ENCODE measurements around the gene ATP6V0A1.
"Not testable (repeated sequence)": the region's sequence is repeated elsewhere in the genome, so short reads cannot be mapped to it uniquely, and the experiment has no call there.

Gene ATP6V0A1

GRCh38 chr17:42543190-42544079 lies 84.8 kb downstream of the ATP6V0A1 start:
- DNase-seq, result no peak

GRCh38 chr17:42544874-42545283 lies 86.2 kb downstream of the ATP6V0A1 start:
- DNase-seq, result no peak

DNA sequence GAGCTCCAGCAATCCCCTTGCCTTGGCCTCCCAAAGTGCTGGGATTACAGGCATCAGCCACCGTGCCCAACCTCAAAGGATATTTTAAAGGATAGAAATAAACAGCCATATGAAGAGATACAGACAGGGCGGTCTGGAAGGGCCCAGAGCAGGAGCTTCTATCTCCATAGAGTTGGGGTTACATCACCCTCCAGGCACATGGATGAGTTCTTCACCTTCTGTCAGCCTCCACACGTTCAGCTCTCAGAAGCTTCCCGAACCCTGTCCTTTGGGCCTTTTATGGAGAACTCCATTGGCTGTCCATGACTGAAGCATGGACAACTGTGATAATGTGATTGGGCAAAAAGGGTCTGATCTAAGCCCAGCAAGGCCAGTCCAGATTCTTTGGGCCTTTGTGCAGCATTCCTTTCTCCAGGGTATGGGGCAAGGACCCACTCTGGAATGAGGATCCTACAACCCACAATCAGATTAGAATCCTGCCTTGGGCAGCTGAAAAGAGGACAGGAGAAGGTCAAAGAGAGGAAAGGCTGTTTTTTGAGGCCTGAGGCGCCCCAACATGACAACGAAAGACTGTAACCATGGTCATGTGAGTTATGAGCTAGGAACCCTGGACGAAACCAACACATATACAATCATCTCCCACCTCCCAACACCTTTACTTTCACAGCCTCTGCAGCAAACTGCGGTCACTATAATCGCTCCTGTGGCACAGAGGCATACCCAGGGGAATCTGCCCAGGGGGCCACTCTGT lies 87.3 kb downstream of the ATP6V0A1 start:
- not testable (repeated sequence) for DNase-seq

DNA sequence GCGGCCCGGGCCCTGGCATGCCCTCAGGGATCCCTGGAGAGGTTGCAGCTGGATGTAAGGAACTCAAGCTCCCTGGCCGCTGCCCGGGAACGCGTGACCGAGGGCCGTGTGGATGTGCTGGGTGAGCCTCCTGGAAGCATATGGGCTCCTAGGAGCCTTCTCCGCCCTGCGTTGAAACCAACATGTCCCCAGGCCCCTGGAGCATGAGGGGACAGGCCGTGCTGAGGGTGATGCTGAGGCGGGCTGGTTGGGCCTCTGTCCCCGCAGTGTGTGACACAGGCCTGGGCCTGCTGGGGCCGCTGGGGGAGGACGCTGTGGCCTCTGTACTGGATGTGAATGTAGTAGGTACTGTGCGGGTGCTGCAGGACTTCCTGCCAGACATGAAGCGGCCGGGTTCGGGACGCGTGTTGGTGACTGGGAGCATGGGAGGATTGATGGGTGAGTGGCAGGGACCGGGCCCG lies 88.4 kb downstream of the ATP6V0A1 start:
- DNase-seq, result no peak

DNA sequence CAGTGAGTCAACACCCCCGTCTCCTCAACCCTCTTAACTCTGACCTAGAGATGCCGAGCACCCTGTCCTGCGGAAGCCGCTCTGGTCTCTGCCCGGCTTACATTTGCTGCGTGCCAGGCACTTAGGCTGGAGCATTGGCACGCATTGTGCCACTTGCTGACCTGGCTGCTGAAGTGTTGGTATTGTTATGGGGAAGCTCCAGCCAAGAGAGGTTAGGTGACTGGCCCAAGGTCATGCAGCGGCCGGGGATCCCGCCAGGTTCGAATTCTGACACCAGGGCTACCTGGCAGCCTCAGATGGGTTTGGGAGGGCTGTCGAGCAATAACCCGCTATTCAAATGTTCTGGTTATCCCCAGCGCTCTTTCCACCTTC lies 89.0 kb downstream of the ATP6V0A1 start:
- no peak for DNase-seq

DNA sequence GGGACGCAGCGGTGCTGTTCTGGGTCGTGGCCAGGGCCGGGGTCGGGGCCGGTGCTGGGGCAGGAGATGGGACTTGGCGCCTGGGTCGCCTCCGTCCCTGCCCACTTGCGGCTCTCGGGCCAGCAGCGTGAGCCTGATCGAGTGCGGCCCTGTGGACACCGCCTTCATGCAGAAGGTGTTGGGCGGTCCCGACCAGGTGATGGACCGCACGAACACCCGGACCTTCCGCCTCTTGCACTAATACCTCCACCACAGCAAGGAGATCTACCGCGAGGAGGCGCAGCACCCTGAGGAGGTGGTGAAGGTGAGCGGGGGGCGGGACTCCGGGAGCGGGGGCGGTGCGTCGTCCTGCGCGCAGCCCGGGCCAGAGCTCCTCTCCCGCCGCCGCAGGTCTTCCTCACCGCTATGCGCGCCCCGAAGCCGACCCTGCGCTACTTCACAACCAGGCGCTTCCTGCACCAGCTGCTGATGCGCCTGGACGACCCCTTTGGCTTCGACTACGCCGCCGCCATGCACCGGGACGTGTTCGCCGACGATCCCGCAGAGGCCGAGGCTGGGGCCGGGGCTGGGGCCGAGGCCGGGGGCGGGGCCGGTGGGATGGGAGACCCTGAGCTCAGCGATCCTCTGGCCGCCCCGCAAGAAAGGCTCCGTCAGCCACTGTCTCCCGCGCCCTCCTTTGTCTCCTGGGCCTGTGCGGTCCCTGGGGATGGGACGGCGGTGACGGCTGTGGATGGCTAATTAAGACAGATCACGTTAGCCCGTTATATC lies 89.6 kb downstream of the ATP6V0A1 start:
- DNase-seq, result peak; percentile 85

GRCh38 chr17:42548993-42549755 lies 90.5 kb downstream of the ATP6V0A1 start:
- no peak for DNase-seq

DNA sequence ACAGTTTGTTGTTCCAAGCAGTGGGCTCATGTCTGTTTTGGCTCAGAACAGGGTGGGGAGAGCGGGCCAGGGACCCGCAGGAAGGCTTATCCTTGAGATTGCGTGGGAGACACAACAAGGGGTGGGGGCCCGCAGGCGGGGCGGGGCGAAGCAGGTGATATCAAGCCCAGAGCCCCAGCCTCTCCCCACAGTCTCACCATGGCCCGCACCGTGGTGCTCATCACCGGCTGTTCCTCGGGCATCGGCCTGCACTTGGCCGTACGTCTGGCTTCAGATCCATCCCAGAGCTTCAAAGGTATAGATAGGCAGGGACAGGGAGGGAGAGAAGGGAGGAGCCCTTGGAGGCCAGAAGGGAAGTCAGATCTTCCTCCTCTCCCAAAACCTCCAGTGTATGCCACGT lies 94.1 kb downstream of the ATP6V0A1 start, which contains the start of gene HSD17B1:
Gene HSD17B1 (plus strand): TSS at position 188 of the 400 bp plus-strand sequence. CDS start 11 bp downstream, at position 199.
- not testable (repeated sequence) for DNase-seq

DNA sequence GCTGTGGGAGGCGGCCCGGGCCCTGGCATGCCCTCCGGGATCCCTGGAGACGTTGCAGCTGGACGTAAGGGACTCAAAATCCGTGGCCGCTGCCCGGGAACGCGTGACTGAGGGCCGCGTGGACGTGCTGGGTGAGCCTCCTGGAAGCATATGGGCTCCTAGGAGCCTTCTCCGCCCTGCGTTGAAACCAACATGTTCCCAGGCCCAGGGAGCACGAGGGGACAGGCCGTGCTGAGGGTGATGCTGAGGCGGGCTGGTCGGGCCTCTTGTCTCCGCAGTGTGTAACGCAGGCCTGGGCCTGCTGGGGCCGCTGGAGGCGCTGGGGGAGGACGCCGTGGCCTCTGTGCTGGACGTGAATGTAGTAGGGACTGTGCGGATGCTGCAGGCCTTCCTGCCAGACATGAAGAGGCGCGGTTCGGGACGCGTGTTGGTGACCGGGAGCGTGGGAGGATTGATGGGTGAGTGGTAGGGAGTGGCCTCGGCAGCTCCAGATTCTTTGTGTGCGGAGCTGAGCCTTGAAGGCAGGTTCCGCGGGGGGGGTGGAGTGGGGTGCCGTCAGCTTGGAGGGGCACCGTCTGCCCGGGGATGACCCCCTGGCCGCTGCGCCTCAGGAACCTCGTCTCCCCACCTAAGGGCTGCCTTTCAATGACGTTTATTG lies 94.6 kb downstream of the ATP6V0A1 start:
- DNase-seq, result no peak

- no peak for DNase-seq
Measured at GRCh38 chr17:42553866-42554249, 95.2 kb downstream of the ATP6V0A1 start.

- peak; percentile 75 for DNase-seq
Measured at GRCh38 chr17:42554250-42555121, 95.8 kb downstream of the ATP6V0A1 start.

DNA sequence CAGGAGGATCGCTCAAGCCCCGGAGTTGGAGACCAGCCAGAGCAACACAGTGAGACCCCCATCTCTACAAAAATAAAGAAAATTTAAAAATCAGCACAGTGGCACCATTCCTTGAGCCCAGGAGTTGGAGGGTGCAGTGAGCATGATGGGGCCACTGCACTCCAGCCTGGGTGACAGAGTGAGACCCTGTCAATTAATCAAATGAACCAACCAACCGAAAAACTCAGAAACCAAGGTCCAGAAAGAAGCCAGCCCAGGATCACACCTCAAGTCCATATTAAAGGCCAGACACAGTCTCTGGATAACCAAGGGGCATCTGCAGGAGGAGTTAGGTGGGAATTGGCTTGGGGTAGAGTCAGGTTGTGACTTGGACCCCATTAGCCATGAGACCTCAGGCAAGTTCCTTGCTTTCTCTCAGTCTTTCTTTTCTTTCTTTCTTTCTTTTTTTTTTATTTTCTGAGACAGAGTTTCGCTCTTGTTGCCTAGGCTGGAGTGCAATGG lies 96.5 kb downstream of the ATP6V0A1 start:
- DNase-seq, result no peak

DNA sequence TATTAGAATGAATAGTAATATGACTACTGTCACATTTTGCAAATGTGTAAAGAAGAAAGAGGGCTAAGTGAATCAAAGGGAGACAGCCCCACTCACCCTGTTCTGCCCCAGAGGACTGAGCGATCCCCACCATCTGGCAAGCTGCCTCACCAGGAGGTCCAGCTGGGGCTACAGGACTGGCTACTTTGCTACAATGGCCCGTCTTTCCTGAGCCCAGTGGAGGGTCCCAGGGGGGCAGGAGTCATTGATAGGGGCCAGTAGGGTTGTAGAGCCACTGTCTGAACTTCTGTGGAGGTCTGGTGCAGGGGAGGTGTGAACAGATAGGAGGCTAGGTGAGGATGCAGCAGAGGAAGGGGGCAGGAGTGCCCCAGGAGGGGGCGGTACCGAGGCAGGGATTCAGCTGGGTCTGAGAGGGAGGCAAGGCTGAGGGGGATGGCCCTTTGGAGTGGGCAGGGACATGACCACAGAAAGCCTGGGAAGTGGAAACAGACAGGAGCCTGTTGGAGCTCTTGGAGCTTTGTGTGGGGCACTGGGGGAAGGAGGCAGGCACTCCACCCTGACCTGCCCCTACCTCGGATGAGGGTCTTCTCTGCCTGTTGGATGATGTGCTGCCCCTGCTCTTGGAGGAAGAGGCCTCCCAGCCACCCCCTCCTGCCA lies 97.4 kb downstream of the ATP6V0A1 start:
- not testable (repeated sequence) for DNase-seq

GRCh38 chr17:42559075-42559474 lies 100.4 kb downstream of the ATP6V0A1 start:
- no peak for DNase-seq

DNA sequence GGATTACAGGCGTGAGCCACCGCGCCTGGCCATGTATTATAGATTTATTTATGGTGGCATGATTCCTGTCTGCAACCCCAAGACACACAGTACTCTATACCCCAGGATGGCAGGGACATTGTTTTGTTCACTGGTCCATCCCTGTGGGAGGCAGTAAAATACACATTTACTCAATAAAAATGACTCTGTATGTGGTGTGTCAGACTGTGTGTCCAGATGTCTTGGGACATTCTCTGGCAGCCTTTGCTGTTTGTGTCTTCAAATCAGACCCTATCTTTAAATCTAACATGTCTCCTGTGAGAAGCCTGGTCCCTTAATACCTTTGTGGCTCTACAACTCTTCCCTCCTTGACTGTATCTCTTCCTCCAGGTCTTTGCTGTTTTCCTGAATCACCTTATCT lies 101.6 kb downstream of the ATP6V0A1 start:
- no peak for DNase-seq

DNA sequence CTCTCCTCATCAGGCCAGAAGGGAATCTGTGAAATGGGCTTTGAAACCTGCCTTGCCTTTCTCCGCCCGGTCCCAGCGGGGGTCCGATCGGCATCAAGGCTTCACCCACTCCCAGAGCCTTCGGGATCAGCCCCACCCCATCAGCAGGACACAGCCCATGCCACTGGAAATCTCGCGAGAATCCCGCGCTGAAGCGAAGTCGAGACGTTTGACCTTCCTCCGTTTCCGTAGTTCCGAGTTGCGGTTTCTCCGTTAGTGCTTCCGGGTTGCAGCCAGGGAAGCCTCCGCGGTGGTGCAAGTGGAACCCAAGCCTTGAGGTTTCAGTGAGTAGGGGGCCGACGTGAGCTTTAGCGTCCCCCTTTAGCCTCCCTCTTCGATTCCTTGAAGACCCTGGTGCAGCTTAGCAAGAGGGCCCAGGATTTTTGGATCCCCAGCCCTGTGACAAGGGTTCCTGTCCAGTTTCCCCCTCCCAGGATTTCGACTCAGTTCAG lies 103.3 kb downstream of the ATP6V0A1 start, which contains the start of gene COASY:
Gene COASY (plus strand): TSS at position 252 of the 491 bp plus-strand sequence. CDS start 475 bp downstream, outside the sequence.
- peak; percentile 90 for DNase-seq

DNA sequence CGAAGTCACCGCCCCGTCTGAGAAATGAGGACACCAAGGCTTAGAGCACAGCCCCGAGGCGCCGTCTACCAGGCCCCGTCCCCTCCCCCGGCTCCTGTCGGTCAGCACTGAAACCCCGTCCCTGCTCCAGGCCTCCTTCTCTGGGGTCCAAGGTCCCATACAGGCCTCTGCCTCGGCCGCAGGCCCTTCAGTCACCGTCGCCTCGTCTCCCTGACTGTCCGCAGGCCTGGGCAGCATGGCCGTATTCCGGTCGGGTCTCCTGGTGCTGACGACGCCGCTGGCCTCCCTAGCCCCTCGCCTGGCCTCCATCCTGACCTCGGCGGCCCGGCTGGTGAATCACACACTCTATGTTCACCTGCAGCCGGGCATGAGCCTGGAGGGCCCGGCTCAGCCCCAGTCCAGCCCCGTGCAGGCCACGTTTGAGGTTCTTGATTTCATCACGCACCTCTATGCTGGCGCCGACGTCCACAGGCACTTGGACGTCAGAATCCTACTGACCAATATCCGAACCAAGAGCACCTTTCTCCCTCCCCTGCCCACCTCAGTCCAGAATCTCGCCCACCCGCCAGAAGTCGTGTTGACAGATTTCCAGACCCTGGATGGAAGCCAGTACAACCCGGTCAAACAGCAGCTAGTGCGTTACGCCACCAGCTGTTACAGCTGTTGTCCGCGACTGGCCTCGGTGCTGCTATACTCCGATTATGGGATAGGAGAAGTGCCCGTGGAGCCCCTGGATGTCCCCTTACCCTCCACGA lies 103.9 kb downstream of the ATP6V0A1 start:
- DNase-seq, result no peak

DNA sequence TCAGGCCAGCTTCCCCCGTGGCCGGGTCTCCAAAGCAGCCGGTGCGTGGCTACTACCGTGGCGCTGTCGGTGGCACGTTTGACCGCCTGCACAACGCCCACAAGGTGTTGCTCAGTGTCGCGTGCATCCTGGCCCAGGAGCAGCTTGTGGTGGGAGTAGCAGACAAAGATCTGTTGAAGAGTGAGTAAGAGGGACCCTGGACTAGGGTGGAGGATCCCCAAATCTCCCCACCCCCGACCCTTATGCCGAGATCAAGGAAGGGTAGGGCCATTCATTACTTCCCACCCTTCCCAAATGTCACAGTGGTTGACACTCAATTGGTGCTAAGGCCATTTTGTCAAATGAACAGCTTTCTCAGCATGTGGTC lies 104.4 kb downstream of the ATP6V0A1 start:
- DNase-seq, result no peak

GRCh38 chr17:42563543-42563942 lies 104.9 kb downstream of the ATP6V0A1 start:
- DNase-seq, result no peak
